GM10266 (cell line): ENCODE results near the gene OLAH.
A peak's percentile ranks its signal among the peaks of the same experiment; 100 is the strongest.

Experiments
- DNase-seq: peaks from one replicate; pipeline ENCODE4 v3.0.0; 2012; ENCODE audit errors: extremely low spot score
- TF ChIP-seq, protein P1 (sequence below): IDR thresholded peaks from 2 replicates; pipeline ENCODE4 v1.5.1; 2012; ENCODE audit warnings: mild to moderate bottlenecking, low read depth; ENCODE audit not compliant: control insufficient read depth, insufficient read depth; ENCODE audit errors: missing control alignments

OLAH gene

DNA sequence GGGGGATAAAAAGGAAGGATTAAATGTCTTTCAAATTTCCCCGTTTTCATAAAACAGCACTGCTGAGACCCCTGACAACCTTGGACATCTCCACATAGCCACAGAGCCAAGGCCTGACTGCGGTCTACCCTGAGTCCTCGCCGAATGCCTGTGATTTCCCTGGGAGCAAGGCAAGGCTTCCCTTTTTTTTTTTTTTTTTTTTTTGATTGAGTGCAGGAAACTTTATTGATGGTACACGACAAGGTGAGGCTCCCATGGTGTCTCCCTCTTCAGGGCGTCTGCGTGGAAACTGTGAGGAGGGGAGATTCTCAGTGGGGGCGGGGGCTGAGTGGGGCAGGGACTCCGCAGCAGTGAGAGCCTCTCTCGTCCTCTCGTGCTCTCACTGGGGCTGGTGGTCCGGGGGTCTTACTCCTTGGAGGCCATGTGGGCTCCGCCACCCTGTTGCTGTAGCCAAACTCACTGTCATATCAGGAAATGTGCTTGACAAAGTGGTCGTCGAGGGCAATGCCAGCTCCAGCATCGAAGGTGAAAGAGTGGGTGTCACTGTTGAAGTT is 49.2 kb downstream of the OLAH start:
- TF ChIP-seq, protein P1, sequence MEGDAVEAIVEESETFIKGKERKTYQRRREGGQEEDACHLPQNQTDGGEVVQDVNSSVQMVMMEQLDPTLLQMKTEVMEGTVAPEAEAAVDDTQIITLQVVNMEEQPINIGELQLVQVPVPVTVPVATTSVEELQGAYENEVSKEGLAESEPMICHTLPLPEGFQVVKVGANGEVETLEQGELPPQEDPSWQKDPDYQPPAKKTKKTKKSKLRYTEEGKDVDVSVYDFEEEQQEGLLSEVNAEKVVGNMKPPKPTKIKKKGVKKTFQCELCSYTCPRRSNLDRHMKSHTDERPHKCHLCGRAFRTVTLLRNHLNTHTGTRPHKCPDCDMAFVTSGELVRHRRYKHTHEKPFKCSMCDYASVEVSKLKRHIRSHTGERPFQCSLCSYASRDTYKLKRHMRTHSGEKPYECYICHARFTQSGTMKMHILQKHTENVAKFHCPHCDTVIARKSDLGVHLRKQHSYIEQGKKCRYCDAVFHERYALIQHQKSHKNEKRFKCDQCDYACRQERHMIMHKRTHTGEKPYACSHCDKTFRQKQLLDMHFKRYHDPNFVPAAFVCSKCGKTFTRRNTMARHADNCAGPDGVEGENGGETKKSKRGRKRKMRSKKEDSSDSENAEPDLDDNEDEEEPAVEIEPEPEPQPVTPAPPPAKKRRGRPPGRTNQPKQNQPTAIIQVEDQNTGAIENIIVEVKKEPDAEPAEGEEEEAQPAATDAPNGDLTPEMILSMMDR: no peak
- no peak for DNase-seq

DNA sequence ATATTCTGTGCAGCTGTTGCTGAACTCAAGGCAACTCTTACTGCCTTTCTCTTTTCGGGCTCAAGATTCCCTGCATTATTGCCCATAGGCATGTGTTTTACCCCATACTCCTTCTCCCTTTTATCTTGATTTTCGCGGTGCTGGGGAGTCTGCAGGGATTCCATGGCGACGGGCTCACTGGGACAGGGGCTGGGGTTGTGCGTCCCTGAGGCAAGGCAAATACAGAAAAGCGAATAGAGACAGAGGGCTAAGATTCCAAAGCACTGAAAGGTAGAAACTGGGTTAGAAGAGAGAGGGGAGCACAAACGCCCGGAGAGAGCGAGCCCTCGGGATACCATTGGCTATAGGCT is 52.9 kb downstream of the OLAH start:
- TF ChIP-seq, protein P1: no peak

DNA sequence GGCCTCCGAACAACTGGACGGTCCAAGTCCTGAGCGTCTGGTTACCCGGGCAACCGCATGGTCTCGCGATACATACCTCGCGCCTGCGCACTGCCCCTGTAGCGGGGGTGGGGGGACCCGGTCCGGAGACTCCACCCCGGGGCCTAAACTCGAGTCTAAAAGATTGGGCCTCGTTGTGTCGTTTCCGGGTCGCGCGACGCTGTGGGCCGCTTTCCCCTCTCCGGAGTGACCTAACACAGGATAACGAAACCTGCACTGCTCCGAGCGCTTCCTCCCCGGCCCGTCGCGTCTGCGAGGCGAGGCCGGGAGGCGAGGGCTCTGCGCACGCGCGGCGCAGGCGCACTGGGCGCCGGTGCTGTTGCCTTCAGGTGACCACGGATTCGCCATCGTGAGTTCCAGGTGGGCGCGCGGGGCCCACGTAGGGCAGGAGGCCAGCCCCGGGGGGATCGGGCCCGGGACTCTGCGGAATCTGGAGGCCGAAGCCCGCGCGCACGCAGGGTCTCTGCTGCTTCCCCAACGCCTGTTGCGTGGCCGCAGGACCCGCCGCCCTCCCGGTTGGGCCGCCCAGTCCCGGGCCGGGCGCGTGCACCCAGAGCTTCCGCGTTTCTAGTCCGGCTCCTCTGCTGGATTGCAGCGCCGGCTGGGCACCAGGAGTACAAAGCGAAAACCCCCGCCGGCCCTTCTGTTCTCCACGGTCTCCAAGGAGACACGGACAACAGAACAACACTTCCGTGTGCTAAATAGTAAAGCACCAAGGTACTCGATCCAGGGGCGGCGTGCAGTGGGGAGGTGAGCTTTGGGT is 53.5 kb downstream of the OLAH start, which contains the start of gene RPP38:
Gene RPP38, plus strand, starts transcription at position 345 of the 802 bp plus-strand sequence. CDS start 5,960 bp downstream, outside the sequence.
- TF ChIP-seq, protein P1: no peak
- DNase-seq: peak; percentile 98

More for the DNA sequence above, 52.9 kb downstream of the OLAH start:
- DNase-seq: no peak

DNA sequence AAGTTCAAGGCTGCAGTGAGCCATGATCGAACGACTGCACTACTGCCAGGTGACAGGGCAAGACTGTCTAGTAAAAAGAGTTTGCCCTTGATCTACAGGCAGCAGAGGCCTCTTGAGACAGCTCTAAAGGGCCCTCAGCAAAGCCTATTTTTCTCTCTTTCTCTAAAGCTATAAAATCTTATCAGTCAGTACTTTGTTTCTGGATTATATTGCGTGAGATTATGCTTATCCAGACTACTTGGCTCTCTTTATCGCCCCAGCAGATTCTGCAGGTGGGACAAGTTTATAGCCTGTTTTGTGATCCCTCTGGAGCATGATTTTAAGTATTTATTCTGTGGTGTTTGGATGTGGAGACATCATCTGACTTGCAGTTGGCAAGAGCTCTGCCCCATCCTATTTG is 56.1 kb downstream of the OLAH start:
- DNase-seq: no peak
- TF ChIP-seq, protein P1: no peak

DNA sequence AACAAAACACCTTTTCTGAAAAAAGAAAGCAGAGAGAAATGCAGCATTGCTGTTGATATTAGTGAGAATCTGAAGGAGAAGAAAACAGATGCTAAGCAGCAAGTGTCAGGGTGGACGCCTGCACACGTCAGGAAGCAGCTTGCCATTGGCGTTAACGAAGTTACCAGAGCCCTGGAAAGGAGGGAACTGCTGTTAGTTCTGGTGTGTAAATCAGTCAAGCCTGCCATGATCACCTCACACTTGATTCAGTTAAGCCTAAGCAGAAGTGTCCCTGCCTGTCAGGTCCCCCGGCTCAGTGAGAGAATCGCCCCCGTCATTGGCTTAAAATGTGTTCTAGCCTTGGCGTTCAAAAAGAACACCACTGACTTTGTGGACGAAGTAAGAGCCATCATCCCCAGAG is 59.8 kb downstream of the OLAH start:
- DNase-seq: no peak

DNA sequence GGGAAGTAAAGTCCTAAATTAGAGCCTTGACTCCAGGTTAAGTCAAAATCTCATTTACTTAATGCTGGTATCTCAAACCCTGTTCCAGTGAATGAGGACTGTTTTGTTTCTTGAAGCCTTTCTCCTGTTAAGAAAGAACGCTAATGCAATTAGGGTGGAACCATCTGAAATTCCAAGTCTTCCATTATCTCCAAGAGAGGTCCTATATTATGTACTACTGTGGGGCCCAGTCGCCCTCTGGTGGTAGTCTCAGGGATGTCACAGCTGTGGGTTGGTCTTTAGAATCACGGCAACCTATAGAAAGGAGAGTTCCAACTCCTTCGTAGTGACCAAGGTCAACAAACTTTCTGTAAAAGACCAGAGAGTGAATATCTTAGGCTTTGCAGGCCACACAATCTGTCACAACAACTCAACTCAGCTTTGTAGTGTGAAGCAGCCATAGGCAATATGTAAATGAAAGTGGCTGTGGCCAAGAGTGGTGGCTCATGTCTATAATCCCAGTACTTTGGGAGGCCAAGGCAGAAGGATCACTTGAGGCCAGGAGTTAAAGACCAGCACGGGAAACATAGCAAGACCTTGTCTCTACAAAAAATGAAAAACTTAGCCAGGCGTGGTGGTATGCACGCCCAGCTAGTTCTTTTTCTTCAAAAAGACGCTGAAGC is 62.7 kb downstream of the OLAH start:
- TF ChIP-seq, protein P1: peak; percentile 74
- DNase-seq: peak; percentile 46

More for the DNA sequence above, 59.8 kb downstream of the OLAH start:
- TF ChIP-seq, protein P1: no peak

DNA sequence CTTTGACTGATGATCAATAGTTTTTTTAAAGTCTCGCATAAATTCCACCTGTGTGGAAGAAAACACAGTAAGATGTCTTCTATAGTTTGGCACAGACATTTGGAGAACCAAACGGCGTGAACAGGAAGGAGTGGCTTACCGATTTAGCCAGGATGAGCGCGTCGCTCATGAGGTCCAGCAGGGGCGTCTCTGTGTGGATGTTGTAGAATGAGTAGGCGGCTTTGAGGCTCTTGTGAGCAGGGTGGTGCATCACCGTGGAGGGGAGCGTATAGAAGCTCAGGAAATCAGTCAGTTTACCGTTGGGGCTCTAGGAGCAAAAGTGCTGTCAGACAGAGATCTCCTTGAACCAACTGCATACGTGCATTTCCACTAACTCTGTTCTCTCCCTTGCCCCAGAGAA is 68.9 kb downstream of the OLAH start:
- TF ChIP-seq, protein P1: no peak
- no peak for DNase-seq
